BE2C (cell line): ENCODE measurements around the gene DMAC1.

Experiments used
- DNase-seq: peaks from one replicate; pipeline ENCODE4 v3.0.0-alpha.2; 2020
- H3K27me3 ChIP-seq: fragments of 250-450 bp; sonication (Bioruptor Pico); 2 replicates; pipeline ENCODE4 v1.5.1; 2020; ENCODE audit warnings: mild to moderate bottlenecking
- H3K36me3 ChIP-seq: fragments of 250-450 bp; sonication (Bioruptor Pico); 2 replicates; pipeline ENCODE4 v1.5.1; 2020; ENCODE audit warnings: mild to moderate bottlenecking
- H3K4me1 ChIP-seq: fragments of 250-450 bp; sonication (Bioruptor Pico); 2 replicates; pipeline ENCODE4 v1.5.1; 2020
- H3K4me3 ChIP-seq: 2 replicates; pipeline ENCODE4 v1.5.1; 2011; ENCODE audit warnings: low read depth, low read length
- H3K9me3 ChIP-seq: fragments of 250-450 bp; sonication (Bioruptor Pico); 2 replicates; pipeline ENCODE4 v1.5.1; 2020
- CTCF ChIP-seq: IDR thresholded peaks from 2 replicates; pipeline ENCODE4 v1.5.1; 2012; ENCODE audit warnings: mild to moderate bottlenecking, low read depth, low read length

Gene DMAC1

GRCh38 chr9:7790819-7791182, 8.8 kb downstream of the DMAC1 start:
- Histone ChIP-seq H3K36me3 (peaks cover 4% of the 10 kb centered on the region; the same call in 1 of the 2 replicates), H3K9me3 (no peaks in the 10 kb centered on the region), H3K4me1 (peaks cover 5% of the 10 kb centered on the region), H3K27me3 (no peaks in the 10 kb centered on the region), H3K4me3 (no peak overlapping the region)
- no peak for TF ChIP-seq CTCF
- DNase-seq: no peak

GRCh38 chr9:7790022-7790818, 9.4 kb downstream of the DMAC1 start:
- H3K4me3 ChIP-seq: no peak overlapping the region

GRCh38 chr9:7788772-7789171, 10.8 kb downstream of the DMAC1 start:
- H3K36me3 ChIP-seq: no peaks in the 10 kb centered on the region
- no peaks in the 10 kb centered on the region for H3K27me3 ChIP-seq
- H3K9me3 ChIP-seq: no peaks in the 10 kb centered on the region
- no peak overlapping the region for H3K4me3 ChIP-seq
- DNase-seq: no peak
- H3K4me1 ChIP-seq: peaks cover 5% of the 10 kb centered on the region
- no peak for TF ChIP-seq CTCF

More at GRCh38 chr9:7790022-7790818, 9.4 kb downstream of the DMAC1 start:
- Histone ChIP-seq H3K36me3 (peaks cover under 1% of the 10 kb centered on the region; the same call in 1 of the 2 replicates), H3K27me3 (no peaks in the 10 kb centered on the region), H3K4me1 (peaks cover 5% of the 10 kb centered on the region), H3K9me3 (no peaks in the 10 kb centered on the region)
- no peak for DNase-seq
- no peak for TF ChIP-seq CTCF

GRCh38 chr9:7785813-7786212, 13.8 kb downstream of the DMAC1 start:
- H3K4me1 ChIP-seq: no peaks in the 10 kb centered on the region
- H3K9me3 ChIP-seq: no peaks in the 10 kb centered on the region
- no peak for TF ChIP-seq CTCF
- H3K27me3 ChIP-seq: 0 out of 2 replicates have a peak, but pooled peaks cover 3% of the 10 kb centered on the region
- H3K4me3 ChIP-seq: no peak overlapping the region
- DNase-seq: no peak
- no peaks in the 10 kb centered on the region for H3K36me3 ChIP-seq

GRCh38 chr9:7784472-7784871, 15.1 kb downstream of the DMAC1 start:
- no peak for TF ChIP-seq CTCF
- Histone ChIP-seq H3K36me3 (no peaks in the 10 kb centered on the region), H3K4me1 (no peaks in the 10 kb centered on the region), H3K27me3 (0 out of 2 replicates have a peak, but pooled peaks cover 3% of the 10 kb centered on the region), H3K4me3 (no peak overlapping the region), H3K9me3 (no peaks in the 10 kb centered on the region)
- DNase-seq: no peak

- no peaks in the 10 kb centered on the region for H3K9me3 ChIP-seq
- no peaks in the 10 kb centered on the region for H3K36me3 ChIP-seq
- H3K4me1 ChIP-seq: no peaks in the 10 kb centered on the region
- TF ChIP-seq CTCF: no peak
- DNase-seq: no peak
- H3K4me3 ChIP-seq: no peak overlapping the region
- 0 out of 2 replicates have a peak, but pooled peaks cover 3% of the 10 kb centered on the region for H3K27me3 ChIP-seq
These were observed 15.9 kb downstream of the DMAC1 start for GRCh38 chr9:7783635-7784063.
